NCI-H1048 (cell line): ENCODE data around the gene NXPH4.

Source experiments
- DNase-seq: peaks from one replicate; lab custom pipeline; 2025; lab: John Stamatoyannopoulos, UW

Gene NXPH4

DNA sequence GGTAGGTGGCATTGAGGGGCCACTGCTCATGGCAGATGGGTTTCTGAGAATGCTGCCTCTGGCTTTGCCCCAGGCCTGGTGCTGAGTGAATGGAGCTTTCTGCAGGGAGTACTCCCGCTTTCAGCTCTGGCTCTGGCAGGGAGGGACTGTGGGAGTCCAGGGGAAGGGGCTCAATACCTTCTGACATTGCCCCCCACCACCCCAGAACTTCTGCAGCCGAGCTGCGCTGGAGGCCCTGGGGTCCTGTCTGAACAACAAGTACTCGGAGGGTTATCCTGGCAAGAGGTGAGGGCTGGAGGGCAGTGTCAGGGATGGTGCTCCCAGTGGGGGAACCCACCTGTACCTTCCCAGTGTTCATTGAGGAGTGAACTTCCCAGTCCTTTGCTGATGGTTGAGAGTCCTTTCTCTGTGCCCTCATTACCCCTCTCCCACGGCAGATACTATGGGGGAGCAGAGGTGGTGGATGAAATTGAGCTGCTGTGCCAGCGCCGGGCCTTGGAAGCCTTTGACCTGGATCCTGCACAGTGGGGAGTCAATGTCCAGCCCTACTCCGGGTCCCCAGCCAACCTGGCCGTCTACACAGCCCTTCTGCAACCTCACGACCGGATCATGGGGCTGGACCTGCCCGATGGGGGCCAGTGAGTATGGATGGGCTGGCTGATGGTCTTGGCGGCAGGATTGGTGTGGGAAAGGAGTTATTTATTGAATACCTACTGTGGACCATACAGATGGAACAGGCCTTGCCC lies 14.9 kb downstream of the NXPH4 start:
- DNase-seq, result no peak

DNA sequence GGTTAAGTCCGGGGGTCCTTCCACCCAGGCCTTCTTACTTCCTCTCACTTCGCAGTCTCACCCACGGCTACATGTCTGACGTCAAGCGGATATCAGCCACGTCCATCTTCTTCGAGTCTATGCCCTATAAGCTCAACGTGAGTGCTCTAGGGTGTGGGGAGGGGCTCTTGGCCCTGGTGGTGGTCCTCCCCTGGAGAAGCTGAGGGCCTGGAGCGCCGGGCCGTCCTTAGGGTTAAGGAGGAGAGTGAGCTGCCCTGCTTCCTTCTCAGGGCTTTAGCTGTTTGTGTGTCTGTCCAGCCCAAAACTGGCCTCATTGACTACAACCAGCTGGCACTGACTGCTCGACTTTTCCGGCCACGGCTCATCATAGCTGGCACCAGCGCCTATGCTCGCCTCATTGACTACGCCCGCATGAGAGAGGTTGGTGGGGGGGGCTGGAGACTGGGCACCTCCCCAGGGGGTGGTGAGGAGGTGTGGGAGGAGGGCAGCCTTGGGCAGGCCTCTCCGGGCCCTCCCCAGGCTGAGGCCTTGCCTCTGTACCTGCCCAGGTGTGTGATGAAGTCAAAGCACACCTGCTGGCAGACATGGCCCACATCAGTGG lies 15.7 kb downstream of the NXPH4 start:
- no peak for DNase-seq

DNA sequence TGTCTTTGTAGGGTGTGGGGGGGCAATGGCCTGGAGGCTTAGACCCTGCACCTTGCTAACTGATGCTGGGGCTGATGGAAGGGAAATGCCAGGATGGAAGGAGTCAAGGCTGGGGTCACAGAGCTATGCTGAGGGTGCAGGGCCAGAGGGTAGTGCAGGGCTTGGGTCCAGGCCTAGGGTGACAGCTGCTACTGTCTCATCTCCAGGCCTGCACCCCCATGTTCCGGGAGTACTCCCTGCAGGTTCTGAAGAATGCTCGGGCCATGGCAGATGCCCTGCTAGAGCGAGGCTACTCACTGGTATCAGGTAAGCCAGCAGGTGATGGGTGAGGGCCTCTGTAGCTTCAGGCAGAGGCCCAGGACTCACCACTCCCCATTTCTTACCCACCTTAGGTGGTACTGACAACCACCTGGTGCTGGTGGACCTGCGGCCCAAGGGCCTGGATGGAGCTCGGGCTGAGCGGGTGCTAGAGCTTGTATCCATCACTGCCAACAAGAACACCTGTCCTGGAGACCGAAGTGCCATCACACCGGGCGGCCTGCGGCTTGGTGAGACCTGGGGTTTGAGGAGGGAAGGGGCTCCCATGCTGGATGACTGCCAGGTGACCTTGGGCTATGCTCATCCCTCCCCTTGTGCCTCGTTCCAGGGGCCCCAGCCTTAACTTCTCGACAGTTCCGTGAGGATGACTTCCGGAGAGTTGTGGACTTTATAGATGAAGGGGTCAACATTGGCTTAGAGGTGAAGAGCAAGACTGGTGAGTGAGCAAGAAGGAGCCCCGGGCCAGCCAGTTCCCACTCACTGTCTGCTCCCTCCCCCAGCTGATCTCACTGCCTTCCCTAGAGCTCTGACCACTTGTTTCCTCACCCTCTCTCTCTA lies 17.0 kb downstream of the NXPH4 start:
- no peak for DNase-seq

DNA sequence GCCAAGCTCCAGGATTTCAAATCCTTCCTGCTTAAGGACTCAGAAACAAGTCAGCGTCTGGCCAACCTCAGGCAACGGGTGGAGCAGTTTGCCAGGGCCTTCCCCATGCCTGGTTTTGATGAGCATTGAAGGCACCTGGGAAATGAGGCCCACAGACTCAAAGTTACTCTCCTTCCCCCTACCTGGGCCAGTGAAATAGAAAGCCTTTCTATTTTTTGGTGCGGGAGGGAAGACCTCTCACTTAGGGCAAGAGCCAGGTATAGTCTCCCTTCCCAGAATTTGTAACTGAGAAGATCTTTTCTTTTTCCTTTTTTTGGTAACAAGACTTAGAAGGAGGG lies 17.6 kb downstream of the NXPH4 start:
- no peak for DNase-seq

DNA sequence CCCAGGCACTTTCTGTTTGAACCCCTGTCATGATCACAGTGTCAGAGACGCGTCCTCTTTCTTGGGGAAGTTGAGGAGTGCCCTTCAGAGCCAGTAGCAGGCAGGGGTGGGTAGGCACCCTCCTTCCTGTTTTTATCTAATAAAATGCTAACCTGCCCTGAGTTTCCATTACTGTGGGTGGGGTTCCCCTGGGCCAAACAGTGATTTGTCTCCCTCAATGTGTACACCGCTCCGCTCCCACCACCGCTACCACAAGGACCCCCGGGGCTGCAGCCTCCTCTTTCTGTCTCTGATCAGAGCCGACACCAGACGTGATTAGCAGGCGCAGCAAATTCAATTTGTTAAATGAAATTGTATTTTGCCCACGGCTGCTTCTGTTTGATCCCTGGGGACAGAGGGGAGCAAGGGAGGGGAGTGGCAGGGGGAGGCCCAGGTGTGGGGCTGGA lies 18.0 kb downstream of the NXPH4 start:
- no peak for DNase-seq

DNA sequence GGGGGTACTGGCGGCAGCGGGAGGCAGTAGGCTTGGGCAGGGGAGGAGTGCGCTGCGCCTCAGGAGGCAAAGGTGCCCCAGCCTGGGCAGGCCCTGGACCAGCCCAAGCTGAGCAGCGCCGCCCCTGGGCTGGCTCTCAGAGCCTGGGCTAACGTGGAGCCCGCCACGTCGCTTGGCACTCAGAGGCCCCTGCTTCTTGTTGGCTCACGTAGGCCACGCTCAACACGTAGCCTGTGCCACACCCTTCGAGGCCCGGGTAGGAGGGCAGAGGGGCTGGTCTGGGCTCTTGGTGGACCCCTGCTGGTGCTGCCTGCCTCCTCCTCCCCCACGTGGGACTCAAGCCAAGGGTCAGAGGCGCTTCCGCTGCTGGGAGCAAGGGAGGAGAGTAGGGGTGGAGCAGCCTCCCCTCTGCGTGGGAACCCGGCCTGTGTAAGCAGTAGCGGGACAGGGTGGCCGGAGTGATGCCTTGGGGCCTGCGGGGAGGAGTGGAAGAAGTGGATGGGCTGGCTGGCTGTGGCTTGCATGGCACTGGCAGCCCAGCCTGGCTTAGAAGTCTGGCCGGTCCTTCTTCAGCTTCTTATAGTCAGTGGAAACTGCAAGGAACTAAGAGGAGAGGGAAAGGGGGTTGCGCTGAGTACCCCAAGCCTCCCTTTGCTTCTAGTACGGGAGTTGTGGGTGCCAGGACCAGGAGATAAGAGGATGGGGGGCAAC lies 18.6 kb downstream of the NXPH4 start:
- no peak for DNase-seq

DNA sequence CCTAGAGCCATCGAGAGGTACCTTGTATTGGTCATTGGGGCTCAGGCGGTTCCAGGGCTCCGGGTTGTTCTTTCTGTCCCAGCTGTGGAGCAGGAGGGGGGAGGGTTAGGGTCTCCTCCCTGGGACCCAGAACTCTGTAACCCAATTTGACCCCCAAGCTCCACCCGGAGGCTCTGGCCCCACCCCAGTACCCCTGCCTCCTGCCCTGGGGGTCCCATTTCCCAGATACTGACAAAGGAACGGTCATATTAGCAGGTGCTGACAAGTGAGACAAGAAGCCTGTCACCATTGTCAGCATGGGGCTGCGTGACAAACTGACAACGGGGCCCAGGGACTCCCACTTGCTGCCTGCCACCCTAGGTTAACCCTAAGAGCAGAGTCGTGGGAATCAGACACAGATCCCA lies 19.1 kb downstream of the NXPH4 start:
- no peak for DNase-seq

DNA sequence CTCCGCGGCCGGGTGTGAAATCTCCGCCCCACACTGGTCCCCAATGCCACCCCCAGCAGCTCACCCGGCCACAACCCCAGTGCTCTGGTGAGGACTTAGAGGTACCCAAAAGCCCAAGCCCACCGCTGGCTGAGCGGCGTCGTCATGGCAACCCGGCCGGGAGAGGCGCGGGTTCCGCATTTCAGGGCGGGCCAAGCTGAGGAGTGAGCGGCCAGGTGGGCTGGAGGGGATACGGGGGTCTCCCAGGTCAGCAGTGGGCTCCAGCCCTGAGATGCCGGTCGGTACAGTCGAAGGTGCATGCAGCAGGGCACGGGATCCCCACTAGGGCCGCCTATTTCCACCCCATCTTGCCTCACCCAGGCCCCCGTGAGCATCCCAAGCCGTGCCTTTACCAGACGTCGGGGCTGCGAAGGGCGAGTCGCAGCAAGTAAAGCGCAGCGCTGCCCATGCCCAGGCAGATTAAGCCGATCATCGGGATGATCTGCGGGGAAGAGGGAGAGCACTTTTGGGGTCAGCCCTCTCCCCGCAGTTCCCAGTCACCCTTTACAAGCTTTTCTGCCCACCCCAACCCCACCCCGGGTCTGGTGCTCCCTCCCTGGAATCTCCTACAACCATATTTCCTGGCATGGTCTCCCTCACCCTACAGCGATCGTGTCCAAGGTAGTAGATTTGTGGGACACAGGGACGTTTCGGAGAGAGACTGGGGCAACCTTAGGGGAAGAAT lies 19.8 kb downstream of the NXPH4 start:
- no peak for DNase-seq

DNA sequence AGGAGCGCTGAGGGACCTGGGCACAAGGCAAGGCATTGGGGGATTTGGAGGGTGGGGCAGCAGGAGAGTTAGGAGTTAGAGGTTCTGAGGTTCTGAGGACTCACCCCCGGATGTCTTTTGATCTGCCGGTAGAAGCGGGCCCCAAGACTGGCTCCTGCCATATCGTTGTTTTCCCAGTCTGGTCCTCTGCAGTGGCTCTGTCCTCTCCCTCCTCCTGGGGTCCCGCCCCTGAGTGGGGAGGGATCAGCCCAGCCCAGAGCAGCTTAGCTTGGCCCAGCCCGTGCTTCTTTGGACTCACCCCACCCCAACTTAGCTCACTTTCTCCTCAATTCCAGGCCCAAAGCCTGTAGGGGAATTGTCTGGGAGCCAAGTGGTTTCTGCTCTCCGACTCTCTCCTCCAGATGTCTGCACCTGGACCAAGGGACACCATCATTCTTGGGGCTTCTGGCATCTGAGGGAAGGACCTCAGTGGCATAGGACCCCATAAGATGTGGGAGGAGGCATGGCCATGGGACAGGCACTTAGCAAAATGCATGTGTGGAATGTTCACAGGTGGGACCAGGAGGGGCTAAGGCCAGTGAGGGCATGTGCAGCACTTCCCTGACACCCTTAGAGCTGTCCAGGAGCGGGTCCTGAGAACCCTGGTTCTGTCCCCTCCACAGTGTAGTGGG lies 20.5 kb downstream of the NXPH4 start:
- no peak for DNase-seq

DNA sequence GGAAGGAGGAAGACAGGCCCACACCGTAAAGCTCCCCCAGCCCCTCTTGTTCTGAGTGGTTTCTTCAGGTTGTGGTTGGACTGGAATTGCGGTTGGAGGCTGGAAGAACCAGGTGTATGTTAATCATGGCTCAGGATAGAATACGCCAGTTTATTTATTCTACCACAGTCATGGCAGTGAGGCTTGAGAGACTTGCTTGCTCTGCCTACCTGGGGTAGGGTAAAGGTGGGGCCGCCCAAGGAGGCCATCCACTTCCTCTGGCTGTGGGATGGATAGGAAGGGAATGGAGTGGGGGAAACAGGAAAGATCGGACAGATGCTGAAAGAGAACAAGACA lies 21.0 kb downstream of the NXPH4 start:
- no peak for DNase-seq

DNA sequence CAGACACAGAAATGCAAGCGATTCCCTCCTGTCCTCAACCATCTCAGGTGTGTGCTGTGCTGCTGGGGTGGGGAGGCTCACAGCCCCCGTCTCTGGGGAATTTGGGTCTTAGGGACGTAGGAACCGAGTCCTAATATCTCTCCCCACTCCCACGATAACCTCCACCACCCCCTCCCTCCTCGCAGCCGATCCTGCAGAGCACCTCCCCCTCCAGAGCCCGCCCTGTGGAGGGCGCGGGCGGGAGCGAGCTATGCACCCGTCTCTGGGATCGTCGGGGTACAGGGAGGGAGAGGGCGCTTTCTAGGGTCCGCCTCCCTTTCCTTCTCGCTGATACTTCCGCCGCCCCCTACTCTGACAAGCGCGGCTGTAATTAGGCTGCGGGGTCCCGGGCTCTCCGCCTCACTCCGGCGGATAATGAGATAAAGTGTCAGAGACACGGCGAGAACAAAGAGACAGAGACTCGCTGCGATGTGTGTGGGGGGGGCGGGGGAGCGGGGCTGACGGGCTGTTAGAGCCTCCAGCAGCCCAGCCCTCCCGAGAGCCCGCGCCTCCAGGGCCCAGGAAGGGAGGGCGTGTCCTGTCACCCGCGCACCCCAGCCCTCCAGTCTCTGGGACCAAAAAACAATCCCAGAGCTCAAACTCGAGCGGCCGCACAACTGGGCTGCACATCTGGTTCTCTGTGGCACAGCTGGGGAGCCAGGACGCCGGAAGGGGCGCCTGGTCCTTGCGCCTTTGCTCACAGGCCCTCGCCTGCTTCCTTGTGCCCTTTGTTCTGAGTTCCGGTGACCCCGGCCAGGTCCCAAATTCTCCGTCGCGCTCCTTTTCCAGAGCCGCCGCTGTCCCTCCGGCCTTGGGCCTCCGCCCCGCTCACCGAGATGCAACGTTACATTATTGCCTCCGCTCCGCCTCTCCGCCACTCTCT lies 21.6 kb downstream of the NXPH4 start:
- DNase-seq, result no peak

DNA sequence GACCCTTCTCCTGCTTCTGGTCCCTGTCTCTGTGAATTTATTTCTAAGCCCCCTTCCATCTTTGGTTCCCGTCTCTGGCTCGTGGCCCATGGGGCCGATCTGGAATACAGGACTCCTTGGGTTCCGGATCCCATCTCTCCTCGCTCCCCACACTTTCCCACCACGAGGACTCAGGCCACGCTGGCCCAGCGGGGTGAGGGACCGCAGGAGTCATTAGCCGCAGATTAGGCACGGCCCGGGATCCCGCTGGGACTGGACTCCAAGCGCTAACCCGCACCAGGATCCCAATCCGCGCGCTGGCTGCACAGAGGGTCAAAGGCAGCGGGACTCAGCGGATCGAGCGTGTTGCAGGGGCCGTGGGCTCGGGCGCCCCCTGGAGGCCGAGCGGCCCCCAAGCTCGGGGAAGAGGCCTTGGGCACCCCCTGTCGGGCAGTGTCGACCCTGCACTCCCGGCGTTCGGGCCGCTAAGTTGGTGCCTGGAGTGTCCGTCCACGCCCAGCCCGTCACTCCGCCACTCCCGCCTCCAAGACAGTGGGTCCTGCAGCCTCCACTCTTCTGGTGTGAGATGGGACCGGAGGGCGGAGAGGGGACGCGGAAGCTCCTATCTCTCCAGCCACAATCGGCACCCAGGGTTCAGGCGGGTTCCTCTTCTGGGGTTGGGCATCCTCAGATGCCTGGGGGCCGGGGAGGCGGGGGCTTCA lies 22.4 kb downstream of the NXPH4 start:
- peak; percentile 63 for DNase-seq

DNA sequence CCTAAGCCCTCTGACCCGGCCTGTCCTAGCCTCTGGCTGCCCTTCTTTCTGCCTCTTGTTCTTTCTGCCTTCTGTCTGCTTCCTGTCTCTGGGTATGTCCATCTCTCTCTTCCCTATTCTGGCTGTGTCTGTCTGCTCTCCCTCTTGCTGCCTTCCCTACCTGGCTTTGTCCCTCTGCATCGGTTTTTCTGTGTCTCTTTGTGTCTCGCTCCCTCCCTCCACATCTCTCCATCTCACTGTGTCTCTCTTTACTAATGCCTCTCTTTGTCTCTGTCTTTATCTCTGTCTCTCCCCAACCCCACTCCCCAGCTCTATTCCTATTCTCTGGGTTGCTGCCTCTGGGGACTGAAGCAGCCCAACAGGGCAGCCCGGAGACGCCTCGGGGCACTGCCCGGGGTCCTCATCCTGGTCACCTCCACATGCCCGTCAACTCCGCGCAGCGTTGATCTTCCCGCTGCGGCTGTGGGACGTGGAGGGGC lies 23.0 kb downstream of the NXPH4 start:
- DNase-seq, result no peak

DNA sequence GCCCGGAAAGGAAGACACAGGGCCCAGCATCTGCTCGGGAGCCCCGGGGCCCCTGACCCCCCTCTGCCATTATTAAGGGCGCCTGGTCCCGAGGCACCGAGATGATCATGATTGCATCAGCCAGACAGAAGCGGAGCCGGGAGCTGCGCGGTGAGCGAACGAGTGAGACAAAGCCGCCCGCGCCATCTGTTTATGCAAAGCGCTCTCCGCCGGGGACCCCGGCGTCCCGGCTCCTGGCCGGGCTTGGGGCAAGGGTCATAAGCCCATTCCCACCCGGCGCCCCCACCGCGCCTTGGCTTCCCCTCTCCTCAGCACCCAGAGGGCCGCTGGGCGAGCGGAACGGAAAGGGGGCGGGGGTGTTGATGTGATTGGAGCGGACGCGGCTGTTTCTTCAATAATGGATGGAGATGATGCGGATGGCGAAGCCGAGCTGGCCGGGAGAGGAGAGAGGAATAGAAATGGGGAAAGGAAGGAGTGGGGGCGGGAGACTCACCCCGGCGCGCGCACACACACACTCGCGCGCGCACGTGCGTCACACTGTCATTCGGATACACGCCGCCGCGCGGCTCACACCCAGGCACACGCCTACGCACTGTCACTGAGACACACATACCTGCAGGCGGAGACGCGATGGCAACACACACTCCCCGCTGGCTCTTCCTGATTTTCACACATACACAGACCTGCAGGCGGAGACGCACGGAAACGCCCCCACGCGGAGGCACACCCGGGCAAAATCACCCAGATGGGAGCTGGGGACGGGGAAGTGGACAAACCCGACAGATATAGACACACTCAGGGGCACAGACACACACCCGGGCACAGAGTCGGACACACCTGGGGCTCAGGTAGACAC lies 23.7 kb downstream of the NXPH4 start:
- DNase-seq, result peak; percentile 73

DNA sequence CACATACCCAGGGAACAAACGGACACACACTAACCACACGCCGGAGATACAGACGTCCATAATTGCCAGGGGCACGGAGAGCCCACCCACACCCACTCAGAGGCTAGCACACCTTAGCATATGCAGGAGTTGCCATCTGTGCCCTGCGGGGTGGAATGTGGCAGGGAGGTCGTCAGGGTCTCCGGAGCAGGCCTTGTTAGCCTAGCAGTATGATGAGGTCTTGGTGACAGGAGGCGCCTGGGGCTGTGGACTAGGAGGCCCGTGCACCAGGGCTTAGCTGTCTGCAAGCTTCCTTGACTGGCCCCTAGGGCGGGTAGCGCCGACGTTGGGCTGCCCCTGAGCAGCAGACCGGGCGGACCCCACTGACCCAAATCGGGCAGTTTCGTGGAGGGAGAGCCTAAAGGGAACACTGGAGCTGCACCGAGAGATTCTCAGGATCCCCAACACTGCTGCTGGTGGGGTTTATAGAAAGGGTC lies 24.4 kb downstream of the NXPH4 start:
- DNase-seq, result no peak

DNA sequence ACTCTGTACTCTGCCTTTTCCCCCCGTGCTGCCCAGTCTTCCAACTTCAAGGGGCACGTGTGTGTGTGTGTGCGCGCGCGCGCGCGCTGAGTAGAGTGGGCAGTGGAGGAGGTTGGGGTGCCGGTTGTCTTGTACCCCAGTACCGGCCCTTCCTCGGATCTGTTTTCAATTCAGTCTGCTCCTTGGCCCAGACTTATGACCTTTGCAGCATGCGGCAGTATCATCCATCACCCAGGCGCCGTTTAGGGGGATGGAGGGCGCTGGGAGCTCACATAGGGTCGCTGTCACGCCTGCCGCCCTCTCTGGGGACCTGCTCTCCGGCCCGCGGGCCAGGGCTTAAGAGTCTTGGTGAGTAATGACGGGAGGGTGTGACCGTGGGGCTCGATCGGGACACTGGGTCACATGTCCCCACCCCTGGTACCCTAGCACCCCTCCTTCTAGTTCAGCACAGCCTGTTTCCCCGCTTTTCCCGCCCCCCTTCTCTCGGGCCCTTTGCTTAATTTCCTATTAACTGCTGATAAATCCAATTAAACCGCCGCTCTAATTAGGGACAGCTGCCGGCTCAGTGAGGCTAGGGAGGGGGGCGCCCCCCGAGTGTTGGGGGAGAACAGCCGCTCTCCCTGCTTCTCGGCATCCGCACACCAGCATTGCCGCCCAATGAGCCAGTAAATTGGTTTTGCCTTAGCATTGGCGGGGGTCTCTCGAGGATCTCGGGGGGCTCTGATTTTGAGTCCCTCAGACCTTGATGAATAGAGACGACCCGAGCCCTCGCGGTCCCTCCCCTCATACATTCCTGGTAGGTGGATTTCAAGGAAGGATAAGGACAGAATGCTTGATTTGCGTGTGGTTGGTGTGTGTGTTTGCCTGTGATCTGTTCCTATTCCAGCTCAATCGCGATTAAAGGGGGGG lies 25.1 kb downstream of the NXPH4 start:
- no peak for DNase-seq

DNA sequence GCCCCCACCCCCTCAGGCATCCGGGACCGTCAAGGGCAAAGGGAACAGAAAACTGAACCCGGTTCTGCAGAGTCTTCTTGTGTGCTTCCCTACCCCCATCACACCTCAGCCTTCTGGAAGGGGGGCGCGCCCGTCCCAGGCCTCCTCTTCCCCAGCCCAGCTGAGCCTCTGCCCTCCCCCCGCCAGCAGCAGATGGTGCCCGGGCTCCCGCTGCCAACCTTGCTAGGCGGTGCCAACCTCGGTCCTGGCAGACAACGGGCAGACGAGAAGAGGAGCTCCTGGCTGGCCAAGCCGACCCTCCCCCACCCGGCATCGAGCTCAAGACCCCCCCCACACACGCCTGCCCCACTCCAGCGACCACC lies 25.7 kb downstream of the NXPH4 start:
- DNase-seq, result peak; percentile 62
